K562 (cell line): ENCODE measurements around the gene NKAPL. TPM values are rescaled to one million over a fixed set of nuclear protein-coding genes. Genes with fewer than 3 reads are reported as not detected.

Experiments
- CCNT2 ChIP-seq: IDR thresholded peaks from 2 replicates; pipeline ENCODE4 v1.6.1; 2011; ENCODE audit warnings: borderline replicate concordance, low read depth, mild to moderate bottlenecking, moderate library complexity, mixed read lengths, low read length; ENCODE audit not compliant: insufficient read length; ENCODE audit errors: extremely low read depth
- E4F1 ChIP-seq: fragments of 250-450 bp; sonication (Bioruptor Pico); IDR thresholded peaks from 2 replicates; pipeline ENCODE4 v1.5.0; 2021; ENCODE audit warnings: mild to moderate bottlenecking, borderline replicate concordance
- EP400 ChIP-seq: fragments of 450-650 bp; IDR thresholded peaks from 2 replicates; pipeline ENCODE4 v1.6.1; 2017; ENCODE audit warnings: antibody characterized with exemption, mild to moderate bottlenecking, moderate library complexity
- HNRNPUL1 ChIP-seq: fragments of 200-400 bp; formaldehyde crosslinking; IDR thresholded peaks from 2 replicates; pipeline ENCODE4 v1.6.1; 2017; ENCODE audit warnings: low read length
- ILF3 ChIP-seq: fragments of 450-650 bp; IDR thresholded peaks from 2 replicates; pipeline ENCODE4 v1.6.1; 2018; ENCODE audit warnings: antibody characterized with exemption, mild to moderate bottlenecking, moderate library complexity, borderline replicate concordance
- MAFK ChIP-seq: IDR thresholded peaks from 2 replicates; pipeline ENCODE4 v1.6.1; 2011; ENCODE audit warnings: low read length, improper control_type of control experiment
- MXI1 ChIP-seq: IDR thresholded peaks from 2 replicates; pipeline ENCODE4 v1.6.1; 2011; ENCODE audit warnings: low read depth, mild to moderate bottlenecking, improper control_type of control experiment, low read length
- NFYB ChIP-seq: IDR thresholded peaks from 2 replicates; pipeline ENCODE4 v1.6.1; 2011; ENCODE audit warnings: mild to moderate bottlenecking, moderate library complexity; ENCODE audit not compliant: insufficient read length; ENCODE audit errors: extremely low read depth
- PBX2 ChIP-seq, 2 experiments: IDR thresholded peaks in 1 of 2; conservative IDR thresholded peaks in 1 of 2; 2 replicates each; pipeline ENCODE4 v1.6.1; 2016; ENCODE audit warnings: low read depth in 2 of 2, mild to moderate bottlenecking in 1 of 2, missing compliant biosample characterization in 1 of 2, missing genetic modification characterization in 1 of 2, moderate library complexity in 1 of 2
- RREB1 ChIP-seq: fragments of 250-450 bp; sonication (Bioruptor Pico); IDR thresholded peaks from 2 replicates; pipeline ENCODE4 v1.4.0; 2020
- ZC3H11A ChIP-seq: IDR thresholded peaks from 2 replicates; pipeline ENCODE4 v1.6.1; 2012; ENCODE audit warnings: low read depth, low read length, improper control_type of control experiment
- ZNF586 ChIP-seq: fragments of 450-650 bp; formaldehyde crosslinking; conservative IDR thresholded peaks from 2 replicates; pipeline ENCODE4 v1.4.0; 2020; ENCODE audit warnings: mild to moderate bottlenecking, moderate library complexity
- polyA plus RNA-seq, 8 experiments: library from polyadenylated mRNA; depleted of rRNA in 4 of 8; stranded (reverse) in 5 of 8; unstranded in 3 of 8; fragments of >200 nt; fragmentation: Nextera tagmentation in 2 of 8; fragmentation: Illumina TruSeq in 1 of 8; extraction: Ambion mirVana in 2 of 8; extraction: Trizol in 1 of 8; gene quantifications; 2 replicates each; pipeline versions ENCODE4 v1.2.1 to v1.2.3, GENCODE V29; 2011 to 2014; ENCODE audit warnings: inconsistent platforms in 1 of 8, missing spikeins in 1 of 8
- total RNA-seq, 7 experiments: library from RNA; depleted of rRNA in 6 of 7; stranded (reverse); fragments of >200 nt in 6 of 7; fragmentation: Illumina TruSeq in 2 of 7; extraction: Trizol in 2 of 7; gene quantifications; 2 replicates each; pipeline versions ENCODE4 v1.2.1 to v1.2.3, GENCODE V29; 2011 to 2021; ENCODE audit warnings: low replicate concordance in 1 of 7
- TF ChIP-seq, protein P1 (sequence below): fragments of 450-650 bp; formaldehyde crosslinking; IDR thresholded peaks from 2 replicates; pipeline ENCODE4 v1.4.0; 2020; ENCODE audit warnings: mild to moderate bottlenecking, mixed read lengths

NKAPL gene
- total and polyA plus RNA-seq, 9 of the 15 experiments (the other 6 are each of a cell fraction or from before 2014, with no cell fraction given) = not detected

DNA sequence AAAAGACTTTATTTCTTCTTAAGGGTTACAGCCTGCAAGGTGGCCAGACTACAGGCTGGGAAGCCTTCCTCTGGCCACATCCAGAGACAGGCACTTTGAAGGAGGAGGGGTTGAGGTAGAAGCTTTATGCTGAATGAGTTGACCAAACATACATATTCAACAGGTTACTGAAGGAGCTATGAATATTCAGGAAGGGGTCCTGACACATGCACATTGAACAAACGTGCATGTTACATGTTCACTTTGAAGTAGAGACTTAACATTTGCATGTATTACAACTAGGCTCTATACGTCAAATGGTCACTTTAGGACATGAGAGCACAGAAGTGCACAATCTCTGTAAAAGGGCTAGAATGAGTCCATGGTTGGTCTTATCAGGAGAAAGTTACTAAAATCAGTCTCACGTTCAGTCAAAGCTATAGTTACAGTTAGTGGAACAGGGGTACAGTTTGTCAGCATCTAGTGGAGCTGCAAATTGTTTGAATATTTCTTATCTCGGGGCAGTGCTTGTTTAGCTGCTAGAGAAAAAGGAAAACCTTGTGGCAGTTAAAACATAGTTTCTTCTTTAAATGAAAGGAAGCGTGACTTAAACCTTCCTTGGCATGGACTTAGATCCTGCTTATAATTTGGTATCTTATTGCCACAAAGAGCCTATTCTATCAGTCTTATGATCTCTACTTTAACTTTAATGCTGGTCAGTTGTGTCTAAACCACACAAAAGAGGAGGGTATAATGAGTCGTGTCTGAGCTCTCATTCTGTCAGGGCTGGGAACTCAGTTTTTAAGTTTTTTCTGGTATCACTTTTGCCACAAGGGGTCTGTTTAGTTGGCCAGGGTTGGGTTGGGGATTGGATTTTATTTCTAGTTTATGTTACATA lies 38.6 kb upstream of the NKAPL start (continued):
- TF ChIP-seq PBX2 (CRISPR knock-in tag; IDR thresholded peaks at IDR 0.05; ENCODE audit: low read depth) = no peak
- no peak for TF ChIP-seq PBX2 (tag; conservative IDR thresholded peaks at IDR 0.05; ENCODE audit: low read depth)
- TF ChIP-seq MAFK = no peak; the same call in 1 of the 2 replicates
- TF ChIP-seq CCNT2 = no peak
- no peak for TF ChIP-seq NFYB
- peak; percentile 88 for TF ChIP-seq ZNF586 (CRISPR knock-in tag)
- TF ChIP-seq EP400 = peak; percentile 36
- TF ChIP-seq MXI1 = peak; percentile 53; the same call in 1 of the 2 replicates
- peak; percentile 92; the same call in 1 of the 2 replicates for TF ChIP-seq ILF3
- no peak for TF ChIP-seq E4F1 (CRISPR knock-in tag)
- no peak for TF ChIP-seq RREB1 (CRISPR knock-in tag)
- TF ChIP-seq, protein P1, sequence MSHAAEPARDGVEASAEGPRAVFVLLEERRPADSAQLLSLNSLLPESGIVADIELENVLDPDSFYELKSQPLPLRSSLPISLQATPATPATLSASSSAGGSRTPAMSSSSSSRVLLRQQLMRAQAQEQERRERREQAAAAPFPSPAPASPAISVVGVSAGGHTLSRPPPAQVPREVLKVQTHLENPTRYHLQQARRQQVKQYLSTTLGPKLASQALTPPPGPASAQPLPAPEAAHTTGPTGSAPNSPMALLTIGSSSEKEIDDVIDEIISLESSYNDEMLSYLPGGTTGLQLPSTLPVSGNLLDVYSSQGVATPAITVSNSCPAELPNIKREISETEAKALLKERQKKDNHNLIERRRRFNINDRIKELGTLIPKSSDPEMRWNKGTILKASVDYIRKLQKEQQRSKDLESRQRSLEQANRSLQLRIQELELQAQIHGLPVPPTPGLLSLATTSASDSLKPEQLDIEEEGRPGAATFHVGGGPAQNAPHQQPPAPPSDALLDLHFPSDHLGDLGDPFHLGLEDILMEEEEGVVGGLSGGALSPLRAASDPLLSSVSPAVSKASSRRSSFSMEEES (CRISPR knock-in tag) = no peak
- TF ChIP-seq ZC3H11A = no peak
- TF ChIP-seq HNRNPUL1 = no peak
